Fibroblast of pulmonary artery (primary cell): Measurements from ENCODE around the gene COX7B.
A peak's percentile ranks its signal among the peaks of the same experiment; 100 is the strongest.
"Not testable (repeated sequence)": the region's sequence is repeated elsewhere in the genome, so short reads cannot be mapped to it uniquely, and the experiment has no call there.

Experiments used
- DNase-seq: peaks from one replicate; pipeline ENCODE4 v3.0.0-alpha.2; 2010; ENCODE audit warnings: low read depth
- H3K4me3 ChIP-seq: replicated peaks from 2 replicates; pipeline ENCODE4 v1.5.1; 2011; ENCODE audit warnings: low read depth, mild to moderate bottlenecking, control low read depth, low read length, moderate library complexity
- TF ChIP-seq, protein P1 (sequence below): IDR thresholded peaks from 2 replicates; pipeline ENCODE4 v1.5.1; 2011; ENCODE audit warnings: mild to moderate bottlenecking, control low read depth, low read length, inconsistent platforms; ENCODE audit errors: missing control alignments

COX7B gene

DNA sequence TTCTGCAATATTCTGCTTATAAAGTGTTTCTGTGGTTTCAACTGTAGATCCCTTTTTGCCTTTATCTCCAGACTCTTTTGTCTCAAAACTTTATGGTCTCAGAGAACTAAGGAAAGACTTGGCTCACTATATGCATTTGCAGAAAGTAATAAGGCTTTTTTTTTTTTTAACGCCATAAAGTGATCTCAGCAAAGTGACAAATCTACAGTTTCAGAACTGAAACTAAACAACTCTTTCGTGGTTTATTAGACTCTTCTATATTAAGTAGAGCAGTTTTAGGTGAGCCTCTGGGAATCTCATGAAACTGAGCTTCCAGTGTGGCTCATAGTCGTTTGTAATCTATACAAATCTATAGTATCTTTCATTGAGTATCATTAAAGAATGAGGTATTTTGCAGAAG is 26.5 kb downstream of the COX7B start:
- no peak overlapping the region for H3K4me3 ChIP-seq
- no peak for DNase-seq
- TF ChIP-seq, protein P1, sequence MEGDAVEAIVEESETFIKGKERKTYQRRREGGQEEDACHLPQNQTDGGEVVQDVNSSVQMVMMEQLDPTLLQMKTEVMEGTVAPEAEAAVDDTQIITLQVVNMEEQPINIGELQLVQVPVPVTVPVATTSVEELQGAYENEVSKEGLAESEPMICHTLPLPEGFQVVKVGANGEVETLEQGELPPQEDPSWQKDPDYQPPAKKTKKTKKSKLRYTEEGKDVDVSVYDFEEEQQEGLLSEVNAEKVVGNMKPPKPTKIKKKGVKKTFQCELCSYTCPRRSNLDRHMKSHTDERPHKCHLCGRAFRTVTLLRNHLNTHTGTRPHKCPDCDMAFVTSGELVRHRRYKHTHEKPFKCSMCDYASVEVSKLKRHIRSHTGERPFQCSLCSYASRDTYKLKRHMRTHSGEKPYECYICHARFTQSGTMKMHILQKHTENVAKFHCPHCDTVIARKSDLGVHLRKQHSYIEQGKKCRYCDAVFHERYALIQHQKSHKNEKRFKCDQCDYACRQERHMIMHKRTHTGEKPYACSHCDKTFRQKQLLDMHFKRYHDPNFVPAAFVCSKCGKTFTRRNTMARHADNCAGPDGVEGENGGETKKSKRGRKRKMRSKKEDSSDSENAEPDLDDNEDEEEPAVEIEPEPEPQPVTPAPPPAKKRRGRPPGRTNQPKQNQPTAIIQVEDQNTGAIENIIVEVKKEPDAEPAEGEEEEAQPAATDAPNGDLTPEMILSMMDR, result no peak

DNA sequence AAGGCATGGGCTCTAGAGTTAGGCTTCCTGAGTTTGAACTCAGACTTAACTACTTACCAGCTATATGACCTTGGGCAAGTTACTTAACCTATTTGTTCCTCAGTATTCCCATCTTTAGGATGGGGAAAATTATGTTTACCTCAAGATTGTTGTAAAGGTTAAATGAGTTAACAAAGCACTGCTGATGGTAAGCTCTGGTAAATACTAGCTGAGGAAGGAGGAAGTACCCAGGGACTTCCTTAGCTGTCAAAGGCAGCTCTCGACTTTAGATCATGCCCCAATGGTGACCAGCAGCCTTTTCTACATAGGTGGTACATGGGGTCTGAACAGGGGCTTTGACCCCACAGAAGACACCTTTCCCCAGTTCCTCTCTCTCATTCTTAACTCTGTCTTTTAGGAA is 31.3 kb downstream of the COX7B start:
- TF ChIP-seq, protein P1, result no peak
- no peak for DNase-seq
- no peak overlapping the region for H3K4me3 ChIP-seq

DNA sequence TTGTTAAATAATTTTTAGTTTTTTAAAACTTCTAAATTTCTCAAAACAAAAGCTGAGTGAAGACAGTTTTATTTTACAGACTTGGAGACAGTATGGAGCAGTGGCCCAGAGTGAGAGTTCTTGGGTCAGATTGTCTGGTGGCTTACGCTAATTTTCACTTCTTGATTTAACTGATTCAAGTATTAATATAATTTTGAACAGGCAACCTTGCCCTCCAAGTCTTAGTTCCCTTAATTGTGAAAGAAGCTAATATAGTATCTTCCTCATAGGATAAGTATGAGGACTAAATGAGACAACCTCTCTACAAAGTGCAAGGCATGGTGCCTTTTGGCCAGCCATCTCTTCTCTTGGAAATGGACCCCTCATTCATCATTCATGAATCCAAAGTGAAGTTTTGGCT is 36.6 kb downstream of the COX7B start:
- no peak overlapping the region for H3K4me3 ChIP-seq
- no peak for DNase-seq
- TF ChIP-seq, protein P1, result no peak

DNA sequence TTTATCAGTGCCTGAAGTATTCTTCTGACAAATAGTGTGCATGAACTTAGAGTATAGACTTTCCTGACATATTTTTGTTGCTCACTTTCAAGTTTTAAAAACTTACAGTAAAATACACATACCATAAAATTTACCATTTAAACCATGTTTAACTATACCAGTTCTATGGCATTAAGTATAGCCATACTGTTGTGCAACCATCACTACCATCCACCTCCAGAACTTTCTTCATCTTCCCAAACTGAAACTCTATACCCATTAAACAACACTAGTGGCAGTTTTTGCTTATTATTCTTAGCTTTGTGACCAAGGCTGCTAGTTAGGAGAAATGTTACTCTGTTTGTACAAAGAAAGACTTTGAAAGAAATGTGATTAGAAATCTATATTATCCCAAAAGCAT is 37.0 kb downstream of the COX7B start:
- H3K4me3 ChIP-seq, result no peak overlapping the region
- TF ChIP-seq, protein P1, result no peak
- no peak for DNase-seq

DNA sequence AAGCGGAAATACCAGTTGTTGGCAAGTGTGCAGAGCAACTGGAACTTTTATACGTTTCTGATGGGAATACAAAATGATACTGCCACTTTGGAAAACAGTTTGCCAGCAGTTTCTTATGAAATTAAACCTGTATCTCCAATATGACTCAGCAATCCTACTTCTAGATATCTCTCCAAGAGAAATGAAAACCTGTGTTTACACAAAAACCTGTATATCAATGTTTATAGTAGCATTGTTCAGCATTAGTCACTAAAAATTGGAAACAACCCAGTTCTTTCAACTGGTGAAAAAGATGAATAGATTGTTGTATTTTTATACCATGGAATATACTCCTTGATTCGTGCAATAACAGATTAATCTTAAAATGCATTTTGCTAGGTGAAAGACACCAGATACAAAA is 38.0 kb downstream of the COX7B start:
- peak; percentile 44 for DNase-seq
- no peak overlapping the region for H3K4me3 ChIP-seq
- TF ChIP-seq, protein P1, result no peak

DNA sequence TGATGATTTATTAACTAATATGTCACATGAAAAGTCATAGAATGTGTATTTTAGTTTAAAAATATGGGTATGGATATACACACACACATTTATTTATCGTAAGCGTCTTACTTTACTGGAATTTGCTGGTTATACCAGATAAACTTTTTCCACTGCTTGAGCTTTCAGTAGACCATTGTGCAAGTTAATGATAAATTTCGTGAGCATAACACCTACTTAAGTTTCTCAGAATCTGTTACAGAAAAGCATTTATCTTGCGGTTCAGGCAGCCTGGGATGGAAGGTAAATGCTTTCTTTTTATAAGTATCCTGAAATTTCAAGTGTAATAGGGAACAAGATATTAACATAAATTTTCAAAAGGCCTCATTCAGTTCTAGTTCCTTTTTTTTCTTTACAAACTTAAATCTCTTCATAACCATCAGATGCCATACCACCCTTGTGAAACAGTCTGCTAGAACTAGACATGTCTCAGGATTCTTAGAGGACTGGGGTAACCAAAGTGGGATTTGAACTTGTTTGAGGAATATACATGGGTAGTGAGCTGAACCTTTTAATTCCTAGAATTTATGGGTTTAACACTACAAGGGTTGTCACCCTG is 38.9 kb downstream of the COX7B start:
- DNase-seq, result no peak
- TF ChIP-seq, protein P1, result no peak
- H3K4me3 ChIP-seq, result no peak overlapping the region

DNA sequence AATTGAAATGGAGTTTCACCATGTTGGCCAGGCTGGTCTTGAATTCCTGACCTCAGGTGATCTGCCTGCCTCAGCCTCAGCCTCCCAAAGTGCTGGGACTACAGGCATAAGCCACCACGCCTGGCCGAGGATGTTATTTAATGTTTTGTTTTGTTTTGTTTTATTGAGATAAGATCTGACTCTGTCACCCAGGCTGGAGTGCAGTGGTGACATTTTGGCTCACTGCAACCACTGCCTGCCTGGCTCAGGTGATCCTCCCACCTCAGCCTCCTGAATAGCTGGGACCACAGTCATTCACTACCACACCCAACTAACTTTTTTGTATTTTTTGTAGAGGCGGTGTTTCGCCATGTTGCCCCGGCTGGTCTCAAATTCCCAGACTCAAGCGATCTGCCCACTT is 45.8 kb downstream of the COX7B start:
- H3K4me3 ChIP-seq, DNase-seq: not testable (repeated sequence)
